GM12864 (cell line): ENCODE measurements around the gene EFCAB13.

Source experiments
- DNase-seq: peaks from one replicate; pipeline ENCODE4 v3.0.0-alpha.2; 2011; ENCODE audit warnings: low read depth
- H3K4me3 ChIP-seq: 2 replicates; pipeline ENCODE4 v1.5.1; 2011; ENCODE audit warnings: mild to moderate bottlenecking, low read depth, low read length, control low read depth
- CTCF ChIP-seq: IDR thresholded peaks from 2 replicates; pipeline ENCODE4 v1.5.1; 2011; ENCODE audit warnings: low read depth, mild to moderate bottlenecking, moderate library complexity, low read length, control low read depth, inconsistent platforms; ENCODE audit errors: missing control alignments

Gene EFCAB13

DNA sequence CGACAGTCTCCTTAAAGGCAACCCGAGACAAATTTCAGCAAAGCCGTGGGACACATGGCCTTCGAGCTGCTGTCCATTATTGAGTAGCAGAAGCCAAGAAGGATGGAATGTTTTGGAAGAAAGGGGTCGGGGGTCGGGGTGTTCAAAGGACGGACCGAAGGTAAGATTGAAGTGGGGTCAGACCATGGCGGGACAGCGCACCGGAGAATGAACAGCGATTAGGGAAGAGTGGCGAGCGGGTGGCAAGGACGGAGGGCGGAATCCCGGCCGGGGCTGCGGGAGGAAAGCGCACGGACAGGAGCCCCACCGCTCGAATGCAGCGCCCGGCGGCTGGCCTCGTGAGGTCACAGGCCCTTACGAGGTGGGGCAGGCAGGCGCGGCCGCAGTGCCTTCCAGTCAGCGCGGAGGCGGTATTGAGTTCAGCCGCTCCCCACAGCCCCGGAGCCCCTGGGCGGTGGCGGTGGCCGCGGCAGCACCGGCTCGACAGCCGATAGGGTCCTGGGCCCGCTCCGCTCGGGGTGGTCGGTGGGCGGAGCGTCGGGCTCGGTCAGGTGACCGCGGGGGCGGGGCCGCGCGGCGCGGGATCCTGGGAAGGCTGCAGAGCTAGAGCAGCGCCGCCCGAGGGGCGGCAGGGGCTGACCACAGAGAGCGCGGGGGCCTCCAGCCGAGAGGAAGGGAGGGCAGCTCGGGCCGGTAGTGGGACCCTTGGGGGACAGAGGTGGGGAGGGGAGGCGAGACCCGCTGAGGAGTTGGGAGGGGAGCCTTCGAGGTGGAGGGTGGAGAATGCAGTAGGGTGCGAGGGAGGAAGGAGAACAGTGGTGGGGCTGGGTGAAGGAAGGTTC is at the start of gene EFCAB13:
EFCAB13 (plus strand) TSS at position 574 of the 842 bp plus-strand sequence. CDS start 4,399 bp downstream, outside the sequence.
- peak; percentile 68 for DNase-seq
- peak; percentile 1 for TF ChIP-seq CTCF
- H3K4me3 ChIP-seq = peak within 1 kb of the TSS; percentile 83

- no peak for DNase-seq
- no peak for TF ChIP-seq CTCF
- no peak overlapping the region for H3K4me3 ChIP-seq
Measured at GRCh38 chr17:47274319-47275069, 49.3 kb upstream of the EFCAB13 start.

- no peak for TF ChIP-seq CTCF
- H3K4me3 ChIP-seq = no peak overlapping the region
- DNase-seq = no peak
Measured at GRCh38 chr17:47275245-47275984, 48.3 kb upstream of the EFCAB13 start.

- no peak for TF ChIP-seq CTCF
- H3K4me3 ChIP-seq = no peak overlapping the region
- DNase-seq = no peak
Measured at GRCh38 chr17:47276444-47276843, 47.3 kb upstream of the EFCAB13 start.

- no peak for TF ChIP-seq CTCF
- no peak overlapping the region for H3K4me3 ChIP-seq
- DNase-seq = no peak
Measured at GRCh38 chr17:47276868-47277267, 46.9 kb upstream of the EFCAB13 start.

DNA sequence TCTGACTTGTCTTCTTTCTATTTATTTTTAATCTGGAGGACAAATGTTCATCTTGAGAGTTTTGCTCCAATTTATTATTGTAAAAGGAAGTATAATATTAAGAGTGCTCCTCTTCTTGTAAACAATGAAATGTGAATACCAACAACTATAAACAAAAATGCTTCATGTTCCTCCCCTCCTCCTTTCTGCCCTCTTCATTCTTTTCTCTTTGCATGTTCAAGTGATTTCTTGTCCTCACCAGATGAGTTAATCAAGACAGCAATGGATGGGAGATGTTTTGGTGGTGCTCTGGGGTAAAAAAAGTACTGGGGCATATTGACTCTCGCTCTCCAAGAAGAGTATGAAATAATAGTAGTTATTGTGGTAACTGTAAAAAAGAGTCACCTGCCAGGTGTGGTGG is 45.8 kb upstream of the EFCAB13 start:
- no peak for DNase-seq
- H3K4me3 ChIP-seq = no peak overlapping the region
- no peak for TF ChIP-seq CTCF
